Medulla oblongata (tissue), 1 donor: ENCODE measurements around the gene SUPT20HL1.

Source experiments
- DNase-seq: peaks from one replicate; pipeline ENCODE4 v3.0.0-alpha.2; 2015; ENCODE audit errors: extremely low spot score

The SUPT20HL1 gene

DNA sequence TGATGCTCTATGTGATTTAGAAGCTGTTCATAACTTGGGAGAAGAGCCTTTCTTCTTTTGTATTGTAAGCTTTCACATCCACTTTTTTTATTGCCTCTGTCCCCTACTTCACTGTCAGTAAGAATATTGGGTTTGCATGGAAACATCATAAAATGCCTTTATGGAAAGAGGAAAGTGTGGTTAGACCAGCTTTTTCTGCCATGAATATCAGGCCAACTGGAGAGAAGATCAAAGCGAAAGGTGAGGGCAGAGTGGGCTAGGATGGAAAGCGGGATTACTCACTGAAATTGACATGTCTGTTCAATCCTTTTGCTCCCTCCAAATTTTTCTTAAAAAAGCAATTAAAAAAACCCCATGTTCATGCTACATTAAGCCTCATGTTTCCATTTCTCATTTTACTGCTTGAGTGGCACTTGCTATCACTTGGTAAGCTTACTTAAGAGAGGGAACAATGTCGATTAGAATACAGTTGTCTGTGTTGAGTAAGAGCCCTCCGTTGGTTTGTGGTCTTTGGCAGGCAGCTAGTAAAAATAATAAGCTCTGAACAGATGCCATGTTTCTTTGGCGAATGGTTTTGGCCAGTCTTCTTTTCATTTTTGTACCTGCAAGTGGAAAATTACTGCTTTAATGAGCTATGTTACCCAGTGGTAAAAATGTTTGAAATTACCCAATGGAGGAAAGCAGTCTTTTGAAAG, 35.9 kb downstream of the SUPT20HL1 start:
- DNase-seq, result peak; percentile 1

DNA sequence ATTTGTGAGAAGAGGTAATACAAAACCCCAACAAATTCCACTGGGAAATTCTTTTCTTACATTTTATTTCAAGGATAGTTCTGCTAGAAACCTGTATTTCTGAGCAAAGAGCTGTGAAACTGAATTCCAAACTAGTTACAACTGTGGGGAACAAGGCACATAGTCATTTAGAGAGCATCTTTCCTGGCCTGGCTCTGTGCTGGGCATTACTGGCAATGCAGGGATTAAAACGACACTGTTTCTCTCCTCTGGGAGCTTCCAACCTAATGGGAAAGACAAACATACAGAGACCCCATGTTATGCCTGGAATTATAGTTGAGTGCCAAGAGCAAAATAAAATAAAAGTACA, 36.5 kb downstream of the SUPT20HL1 start:
- no peak for DNase-seq

DNA sequence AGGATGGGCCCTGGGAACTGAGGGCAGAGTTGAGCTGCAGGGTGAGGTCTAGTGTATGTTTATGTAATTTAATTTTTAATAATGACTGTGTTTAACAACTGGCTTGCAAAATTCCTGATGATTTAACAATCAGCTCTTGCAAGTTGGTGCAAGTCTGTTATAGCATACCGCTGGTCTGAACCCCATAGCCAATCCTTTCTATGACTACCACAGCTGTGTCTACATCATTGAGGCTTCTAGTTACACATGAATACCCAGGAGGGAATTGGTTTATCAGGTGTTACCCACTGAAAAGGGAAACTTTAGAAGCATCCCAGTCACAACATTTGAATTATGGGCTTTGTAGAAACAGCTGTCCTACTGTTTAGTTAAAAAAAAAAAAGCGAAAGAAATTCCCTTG, 38.3 kb downstream of the SUPT20HL1 start:
- no peak for DNase-seq

DNA sequence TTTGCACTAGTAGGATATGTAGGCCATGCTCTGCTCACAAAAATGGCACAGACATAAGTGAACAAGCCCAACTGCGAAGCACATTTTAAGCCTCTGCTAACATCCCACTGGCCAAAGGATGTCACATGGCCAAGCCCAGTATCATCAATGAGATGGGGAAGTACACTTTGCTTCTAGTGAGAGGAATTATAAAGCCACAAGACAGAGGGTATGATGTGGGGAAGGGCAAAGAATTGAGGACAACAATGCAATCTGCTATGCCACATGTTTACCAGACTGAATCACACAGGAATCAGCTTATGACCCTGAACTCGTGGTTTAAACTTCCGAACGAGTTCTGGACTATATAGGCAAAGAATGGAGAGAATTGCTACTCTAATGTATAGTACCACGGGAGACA, 39.1 kb downstream of the SUPT20HL1 start:
- DNase-seq, result peak; percentile 1

DNA sequence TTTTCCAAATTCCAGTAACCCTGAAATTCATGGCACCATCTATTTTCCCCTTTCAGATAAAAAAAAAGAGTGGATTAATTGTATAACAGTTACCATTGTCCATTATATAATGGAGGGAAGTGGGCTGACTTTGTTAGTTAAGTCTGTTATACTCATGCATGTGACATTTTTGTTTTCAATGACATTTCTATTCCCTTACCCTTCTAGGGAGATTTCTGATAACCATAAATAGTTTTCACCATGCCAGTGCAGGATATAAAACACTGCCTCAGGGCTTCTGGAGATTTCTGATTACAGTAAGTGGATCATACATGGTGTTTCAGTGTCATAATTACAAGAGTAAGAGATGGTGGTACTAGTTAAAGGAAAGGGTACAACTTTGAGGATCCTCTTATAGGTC, 45.5 kb downstream of the SUPT20HL1 start:
- DNase-seq, result no peak
